Skin of body (tissue), 2 donors: ENCODE measurements around the gene LIN52. TPM values are rescaled to one million over a fixed set of nuclear protein-coding genes. Genes with fewer than 3 reads are reported as not detected.

ENCODE experiments used
- DNase-seq: peaks from one replicate; lab custom pipeline; 2025; lab: John Stamatoyannopoulos, UW
- total RNA-seq: library from RNA; depleted of rRNA; stranded (reverse); fragments of >200 nt; gene quantifications from one replicate; pipeline ENCODE4 v1.2.3, GENCODE V29; 2014

The LIN52 gene
- total RNA-seq, 1 donor from 2014 or later: 11.5 TPM

GRCh38 chr14:74231784-74232183 is 147.0 kb downstream of the LIN52 start:
- no peak for DNase-seq

GRCh38 chr14:74235017-74235416 is 150.3 kb downstream of the LIN52 start:
- DNase-seq: no peak

GRCh38 chr14:74237441-74237840 is 152.7 kb downstream of the LIN52 start:
- no peak for DNase-seq

- no peak for DNase-seq
These were observed 154.5 kb downstream of the LIN52 start, which contains the start of gene VSX2 for GRCh38 chr14:74238974-74239847. TSS of gene VSX2 (plus strand) at chr14:74239449. CDS start at chr14:74239562, 113 bp downstream.

DNA sequence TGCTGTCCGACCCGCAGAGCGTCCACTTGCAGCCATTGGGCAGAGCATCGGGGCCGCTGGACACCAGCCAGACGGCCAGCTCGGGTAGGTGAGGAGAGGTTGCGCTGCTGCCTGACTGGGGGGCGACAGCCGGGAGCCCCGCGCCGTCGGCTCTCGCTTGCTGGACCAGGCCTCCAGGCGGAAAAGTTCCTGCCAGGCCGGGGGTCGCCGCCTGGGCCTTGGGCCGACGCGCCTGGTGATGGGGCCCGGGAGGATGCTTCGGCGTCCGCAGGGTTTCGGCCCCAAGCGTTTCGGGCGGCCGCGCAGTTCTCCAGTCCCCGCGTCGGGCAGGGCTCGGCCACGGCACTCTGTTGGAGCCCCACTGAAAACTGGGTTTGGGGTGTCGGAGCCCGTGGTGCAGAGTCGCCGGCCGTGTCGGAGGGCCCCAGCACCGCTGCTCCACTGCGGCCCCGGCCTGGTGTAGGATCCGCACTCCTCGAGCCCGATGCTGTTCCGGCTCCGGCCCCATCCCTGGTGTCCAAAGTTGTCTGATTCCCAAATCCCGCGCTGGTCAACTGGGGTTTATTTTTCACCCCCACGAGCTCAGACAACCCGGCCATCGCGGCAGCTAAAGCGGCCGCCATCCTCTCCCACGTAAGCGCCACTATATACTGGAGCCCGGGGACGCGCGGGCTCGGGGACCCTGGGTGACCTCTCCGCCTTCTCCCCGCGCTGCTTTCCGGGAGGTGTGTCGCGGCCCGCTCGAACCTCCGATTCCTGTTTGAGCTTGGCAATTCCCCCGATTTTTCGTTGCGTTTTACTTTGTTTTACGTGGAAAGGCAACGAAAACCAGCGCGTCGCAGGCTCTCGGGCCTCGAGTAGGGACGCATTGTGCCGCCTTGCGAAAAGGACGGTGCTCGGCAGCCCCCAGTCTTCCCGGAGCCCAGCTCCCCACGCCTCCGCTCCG is 155.4 kb downstream of the LIN52 start:
- DNase-seq: no peak

DNA sequence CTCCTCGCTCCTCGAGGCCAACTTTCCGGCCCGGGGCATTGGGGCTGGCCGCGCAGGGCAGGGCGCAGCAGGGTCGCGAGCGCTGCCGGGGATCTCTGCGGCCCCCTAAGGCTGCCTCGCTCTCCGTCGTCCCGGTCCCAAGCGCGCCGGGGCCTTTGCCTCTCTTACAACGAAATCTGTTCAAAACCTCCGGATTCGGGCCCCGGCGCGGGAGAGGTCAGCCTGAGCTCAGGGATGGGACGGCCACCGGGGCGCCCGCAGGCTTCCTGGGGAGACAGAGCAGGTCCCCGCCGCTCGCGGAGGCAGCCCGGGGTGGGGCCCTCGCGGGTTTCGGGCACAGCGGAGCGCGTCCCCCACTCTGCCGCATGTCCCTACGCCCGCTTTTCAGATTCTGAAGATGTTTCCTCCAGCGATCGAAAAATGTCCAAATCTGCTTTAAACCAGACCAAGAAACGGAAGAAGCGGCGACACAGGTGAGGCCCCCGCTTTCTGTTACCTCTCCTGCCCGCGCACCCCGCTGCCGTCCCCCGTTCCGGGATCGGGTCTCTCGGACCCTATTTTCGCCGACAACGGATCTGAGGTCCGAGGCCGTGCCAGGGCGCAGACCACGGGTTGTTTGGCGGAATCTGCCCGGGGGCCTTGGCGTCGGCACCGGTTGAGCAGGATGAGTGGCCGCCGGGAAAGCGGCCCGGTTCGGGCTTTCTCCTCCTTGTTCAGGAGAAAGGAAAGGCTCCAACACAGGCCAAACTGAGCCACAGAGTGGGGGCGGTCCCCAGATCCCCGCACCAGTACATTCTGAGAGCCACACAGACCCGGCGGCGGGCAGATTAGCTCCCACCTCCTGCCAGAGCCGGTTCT is 156.3 kb downstream of the LIN52 start:
- no peak for DNase-seq

- no peak for DNase-seq
These were observed 156.9 kb downstream of the LIN52 start for GRCh38 chr14:74241652-74242017.

DNA sequence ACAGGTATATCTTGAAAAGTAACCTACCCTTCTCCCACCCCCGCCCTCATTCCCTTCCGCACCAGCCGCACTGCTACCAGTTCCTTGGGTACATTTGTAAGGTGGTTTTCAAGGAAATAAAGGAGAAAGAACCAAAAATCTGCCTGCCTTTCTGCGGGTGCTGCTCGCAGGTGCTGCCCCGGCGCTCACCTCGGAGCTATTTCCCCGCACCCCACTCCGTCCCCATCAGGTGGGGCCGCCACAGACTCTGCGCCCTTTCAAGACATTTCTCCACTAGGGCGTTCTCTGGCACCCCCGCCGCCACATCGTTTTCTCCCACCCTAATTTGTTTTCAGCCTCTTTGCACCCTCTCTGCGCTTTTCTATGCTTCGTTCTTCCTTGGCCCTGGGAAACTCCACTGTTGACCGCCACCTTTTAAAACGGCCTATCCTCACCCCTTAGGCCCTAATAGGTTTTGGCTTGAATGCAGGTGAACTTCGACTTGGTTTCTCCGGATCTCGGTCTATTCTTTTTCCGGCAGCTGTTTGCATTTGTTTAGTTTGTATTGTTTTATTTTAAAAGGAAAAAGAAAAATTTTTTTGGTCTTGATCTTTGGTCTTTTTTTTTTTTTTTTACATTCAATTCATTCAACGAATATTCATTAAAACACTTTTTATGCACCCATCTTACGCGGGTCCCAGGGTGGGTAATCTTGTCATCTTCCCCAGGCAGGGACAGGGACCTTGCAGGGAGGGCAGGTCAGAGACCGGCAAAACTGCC is 157.4 kb downstream of the LIN52 start:
- DNase-seq: no peak

- no peak for DNase-seq
These were observed 158.0 kb downstream of the LIN52 start for GRCh38 chr14:74242780-74243042.

- no peak for DNase-seq
These were observed 158.3 kb downstream of the LIN52 start for GRCh38 chr14:74243051-74243450.

DNA sequence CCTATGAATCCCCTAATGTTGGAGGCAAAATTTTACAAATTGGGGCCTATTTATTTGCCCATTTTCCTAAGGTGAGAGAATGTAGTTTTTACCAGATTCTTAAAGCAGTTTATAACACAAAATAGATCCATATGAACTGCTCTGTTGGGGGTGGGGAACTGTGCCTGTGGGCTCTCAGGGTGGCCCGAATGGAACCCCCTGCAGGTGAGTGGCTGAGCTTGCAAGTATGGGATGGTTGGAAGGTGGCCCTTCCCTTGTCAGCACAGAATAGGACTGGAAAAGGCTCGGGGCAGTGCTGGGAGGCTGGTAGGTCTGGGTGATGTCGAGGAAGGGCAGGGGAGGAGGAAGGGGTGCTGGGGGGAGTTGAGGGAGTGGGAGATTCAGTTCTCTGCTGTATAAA is 159.4 kb downstream of the LIN52 start:
- DNase-seq: no peak

DNA sequence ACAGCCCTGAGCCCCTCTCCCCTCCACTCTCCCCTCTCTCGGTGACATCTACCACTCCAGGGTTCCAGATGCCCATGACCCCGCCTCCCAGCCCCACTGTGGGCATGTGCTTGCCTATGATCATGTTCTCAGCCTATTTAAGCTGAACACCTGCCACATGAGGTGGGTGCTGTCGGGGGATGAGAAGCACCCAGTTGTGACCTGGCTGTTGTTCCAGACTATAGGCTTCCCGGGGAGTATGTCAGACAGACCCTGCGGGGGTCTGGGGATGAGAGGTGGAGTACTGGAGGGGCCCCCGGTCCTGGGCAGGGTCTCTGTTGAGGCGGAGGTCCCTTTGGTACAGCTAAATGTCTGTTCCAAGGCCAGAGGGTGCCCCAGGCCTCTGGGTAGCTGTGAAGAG is 160.5 kb downstream of the LIN52 start:
- DNase-seq: no peak

DNA sequence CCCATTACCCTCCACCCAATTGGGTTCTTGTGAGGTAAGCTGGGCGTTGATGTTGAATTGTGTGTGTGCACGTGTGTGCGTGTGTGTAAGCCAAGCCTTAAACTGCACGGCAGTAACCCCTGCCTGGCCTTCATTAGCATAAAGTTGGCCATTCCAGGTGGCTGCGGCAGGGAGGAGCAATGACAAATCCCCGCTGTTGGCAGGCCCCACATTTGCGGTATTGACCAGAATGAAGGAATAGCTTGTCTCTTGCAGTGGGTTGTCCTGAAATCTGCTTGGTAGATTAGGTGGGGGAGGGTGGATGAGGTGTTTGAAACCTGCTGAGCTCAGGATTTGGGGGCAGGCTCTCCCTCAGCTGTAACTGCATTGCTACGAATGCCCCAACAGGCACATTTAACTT is 161.8 kb downstream of the LIN52 start:
- DNase-seq: no peak

- no peak for DNase-seq
These were observed 163.3 kb downstream of the LIN52 start for GRCh38 chr14:74248017-74248416.

DNA sequence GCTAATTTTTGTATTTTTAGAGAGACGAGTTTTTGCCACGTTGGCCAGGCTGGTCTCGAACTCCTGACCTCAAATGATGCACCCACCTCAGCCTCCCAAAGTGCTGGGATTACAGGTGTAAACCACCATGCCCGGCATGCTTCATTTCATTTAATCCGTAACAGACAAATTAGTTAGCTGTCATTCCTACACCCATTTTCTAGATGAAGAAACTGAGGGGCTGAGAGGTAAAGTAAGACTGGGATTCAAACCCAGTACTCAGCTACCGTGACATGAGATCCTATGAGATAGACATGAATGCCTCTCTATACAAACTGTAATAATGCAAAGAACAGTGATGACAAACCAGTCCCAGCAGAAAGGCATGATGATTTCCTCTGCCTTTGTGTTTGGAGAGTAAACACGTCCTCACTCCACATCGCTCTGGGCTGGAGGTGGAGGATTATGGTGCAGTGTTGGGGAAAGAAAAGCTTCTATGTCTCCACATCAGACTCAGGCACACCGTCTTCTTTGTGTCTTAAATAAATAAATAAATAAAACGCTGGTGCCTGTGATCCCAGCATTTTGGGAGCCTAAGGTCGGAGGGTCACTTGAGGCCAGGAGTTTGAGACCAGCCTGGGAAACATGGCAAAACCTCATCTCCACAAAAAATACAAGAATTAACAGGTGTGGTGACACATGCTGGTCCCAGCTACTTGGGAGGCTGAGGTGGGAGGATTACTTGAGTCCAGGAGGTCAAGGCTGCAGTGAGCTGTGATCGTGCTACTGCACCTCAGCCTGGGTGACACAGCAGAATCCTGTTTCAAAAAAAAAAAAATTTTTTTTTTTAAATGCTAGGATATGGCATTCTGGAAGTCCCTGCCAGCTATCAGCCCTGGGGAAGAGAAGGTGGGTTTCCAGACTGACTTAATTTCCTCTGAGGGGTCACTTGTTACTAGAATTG is 164.9 kb downstream of the LIN52 start:
- DNase-seq: no peak
